GM21526 (cell line): Measurements from ENCODE around the gene UQCC2.

Source experiments
- ATAC-seq: cut with Tn5 transposase; IDR thresholded peaks from one replicate; pipeline ENCODE4 v1.9.1; 2021; ENCODE audit warnings: moderate library complexity; ENCODE audit not compliant: unreplicated experiment, low FRiP score

The UQCC2 gene

GRCh38 chr6:33709605-33710295 is 1.8 kb downstream of the UQCC2 start:
- ATAC-seq: no peak

GRCh38 chr6:33708516-33709204 is 2.8 kb downstream of the UQCC2 start:
- ATAC-seq: no peak

GRCh38 chr6:33707771-33708170 is 3.7 kb downstream of the UQCC2 start:
- no peak for ATAC-seq

GRCh38 chr6:33705955-33706725 is 5.4 kb downstream of the UQCC2 start:
- no peak for ATAC-seq

GRCh38 chr6:33705268-33705885 is 6.1 kb downstream of the UQCC2 start:
- no peak for ATAC-seq

GRCh38 chr6:33704215-33705066 is 7.1 kb downstream of the UQCC2 start:
- no peak for ATAC-seq

GRCh38 chr6:33702345-33702977 is 9.0 kb downstream of the UQCC2 start:
- no peak for ATAC-seq

- no peak for ATAC-seq
Measured at GRCh38 chr6:33700391-33701050, 11.0 kb downstream of the UQCC2 start.

GRCh38 chr6:33699739-33700138 is 11.8 kb downstream of the UQCC2 start:
- no peak for ATAC-seq

- no peak for ATAC-seq
Measured at GRCh38 chr6:33699131-33699530, 12.4 kb downstream of the UQCC2 start.

GRCh38 chr6:33698494-33698893 is 13.0 kb downstream of the UQCC2 start:
- ATAC-seq: no peak

- ATAC-seq: no peak
Measured at GRCh38 chr6:33697845-33698244, 13.7 kb downstream of the UQCC2 start.

- no peak for ATAC-seq
Measured at GRCh38 chr6:33696548-33697518, 14.7 kb downstream of the UQCC2 start.

GRCh38 chr6:33696076-33696475 is 15.4 kb downstream of the UQCC2 start:
- no peak for ATAC-seq

- ATAC-seq: no peak
Measured at GRCh38 chr6:33695451-33695887, 16.0 kb downstream of the UQCC2 start.

GRCh38 chr6:33694977-33695376 is 16.5 kb downstream of the UQCC2 start:
- ATAC-seq: no peak

- ATAC-seq: no peak
Measured at GRCh38 chr6:33694401-33694931, 17.0 kb downstream of the UQCC2 start.
